Fibroblast of villous mesenchyme (primary cell): ENCODE results near the gene SPATA17. TPM values are rescaled to one million over a fixed set of nuclear protein-coding genes. Genes with fewer than 3 reads are reported as not detected.

ENCODE experiments used
- DNase-seq: peaks from one replicate; pipeline ENCODE4 v3.0.0-alpha.2; 2010; ENCODE audit warnings: low read depth
- H3K4me3 ChIP-seq: 2 replicates; pipeline ENCODE4 v1.5.1; 2011; ENCODE audit warnings: low read depth, mild to moderate bottlenecking, low read length
- CTCF ChIP-seq: IDR thresholded peaks from 2 replicates; pipeline ENCODE4 v1.5.1; 2012; ENCODE audit warnings: low read depth, mild to moderate bottlenecking, low read length; ENCODE audit not compliant: insufficient read depth
- total RNA-seq: library from RNA; depleted of rRNA; stranded (reverse); fragments of >200 nt; gene quantifications from 2 replicates; pipeline ENCODE4 v1.2.3, GENCODE V29; 2012

The SPATA17 gene
- total RNA-seq, 1 donor = 0.86 TPM

DNA sequence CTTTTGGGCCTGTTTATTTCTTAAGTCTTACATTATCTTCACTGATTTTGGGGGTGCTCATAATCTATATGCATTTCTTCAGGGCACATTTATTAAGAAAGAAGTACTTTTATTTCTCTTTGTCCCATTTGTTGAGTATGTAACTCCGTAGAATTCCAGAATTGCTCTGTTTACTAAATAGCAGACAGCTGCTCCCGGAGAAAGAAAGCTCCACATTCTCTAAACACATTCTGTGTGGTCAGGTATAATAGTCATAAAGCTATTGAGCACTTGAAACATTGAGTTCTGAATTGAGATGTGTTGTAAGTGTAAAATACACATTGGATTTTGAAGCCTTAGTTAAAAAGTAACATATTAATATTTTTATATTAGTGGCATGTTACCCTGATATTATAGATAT lies 206.5 kb downstream of the SPATA17 start:
- H3K4me3 ChIP-seq = no peak overlapping the region
- DNase-seq = no peak
- no peak for TF ChIP-seq CTCF

GRCh38 chr1:217839161-217839560 lies 208.0 kb downstream of the SPATA17 start:
- no peak for DNase-seq
- H3K4me3 ChIP-seq = no peak overlapping the region
- no peak for TF ChIP-seq CTCF

GRCh38 chr1:217846733-217847132 lies 215.6 kb downstream of the SPATA17 start:
- H3K4me3 ChIP-seq = no peak overlapping the region
- TF ChIP-seq CTCF = no peak

GRCh38 chr1:217847643-217848042 lies 216.5 kb downstream of the SPATA17 start:
- DNase-seq = no peak
- H3K4me3 ChIP-seq = no peak overlapping the region
- no peak for TF ChIP-seq CTCF

More at GRCh38 chr1:217846733-217847132, 215.6 kb downstream of the SPATA17 start:
- no peak for DNase-seq

DNA sequence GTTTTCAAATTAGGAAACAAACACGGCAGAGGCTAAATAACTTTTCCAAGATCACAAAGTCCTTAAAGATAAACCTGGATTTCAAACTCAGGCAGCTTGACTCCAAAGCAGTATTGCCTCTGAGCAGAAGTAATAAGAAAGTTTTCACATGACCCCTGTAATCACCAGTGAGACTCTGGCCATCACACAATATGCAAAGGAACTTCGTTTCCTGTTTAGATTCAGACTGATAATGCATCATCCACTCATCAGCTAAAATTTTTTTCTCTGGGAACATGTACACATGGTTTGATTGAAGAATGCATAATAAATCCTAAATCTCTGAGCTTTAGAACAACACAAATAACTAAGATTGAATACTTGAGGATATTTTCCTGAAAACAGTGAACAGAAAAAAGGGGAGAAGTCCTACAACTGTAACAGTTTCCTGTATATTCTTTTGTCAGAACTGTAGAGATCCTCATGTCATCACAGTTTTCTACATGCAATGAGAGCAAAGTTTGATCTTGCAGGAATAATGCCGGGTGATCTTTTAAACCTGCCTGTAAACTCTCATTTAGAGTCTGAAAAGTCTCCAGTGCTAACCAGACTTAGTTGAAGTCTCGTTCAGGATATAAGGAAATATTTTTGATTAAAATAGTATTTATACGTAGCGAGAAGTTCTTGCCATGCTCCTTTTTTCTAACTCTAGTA lies 225.3 kb downstream of the SPATA17 start:
- H3K4me3 ChIP-seq = no peak overlapping the region
- DNase-seq = peak; percentile 34
- no peak for TF ChIP-seq CTCF

DNA sequence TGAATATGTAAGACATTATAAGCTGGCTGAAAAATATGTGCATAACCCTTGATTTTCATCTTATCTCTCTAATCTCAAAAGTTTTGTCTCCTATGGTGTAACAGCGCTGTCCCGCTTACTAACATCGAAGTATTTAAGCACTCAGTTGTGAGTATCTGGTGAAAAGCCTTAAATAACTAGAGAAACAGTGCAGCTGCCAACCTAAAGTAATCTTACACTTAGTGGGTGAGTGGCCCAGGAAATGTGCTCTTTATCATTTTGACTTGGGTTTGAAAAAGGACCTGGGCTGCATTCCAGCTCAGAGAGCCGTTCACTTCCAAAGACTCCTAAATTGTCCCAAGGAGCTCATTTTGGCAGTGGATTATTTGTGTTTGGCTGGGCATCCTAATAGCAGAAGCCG lies 225.9 kb downstream of the SPATA17 start:
- no peak for TF ChIP-seq CTCF
- DNase-seq = peak; percentile 10
- H3K4me3 ChIP-seq = no peak overlapping the region

DNA sequence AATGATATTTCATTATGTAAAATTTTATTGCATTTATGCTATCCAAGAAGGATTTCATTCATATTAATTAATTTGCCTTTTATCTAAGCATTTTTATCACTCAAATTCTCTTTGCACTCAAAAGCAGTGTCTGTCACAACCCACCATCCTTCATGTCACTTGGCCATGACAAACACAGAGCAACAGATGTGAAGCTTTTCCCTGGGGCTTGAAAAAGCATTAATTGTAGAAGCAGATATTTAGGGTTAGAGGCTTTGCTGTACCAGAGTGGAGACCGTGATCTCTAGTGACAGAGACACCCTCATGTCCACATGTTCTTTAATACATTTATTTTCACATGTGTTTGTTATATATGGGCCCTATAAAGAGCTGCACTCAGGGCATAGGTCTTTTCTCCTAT lies 230.5 kb downstream of the SPATA17 start:
- DNase-seq = no peak
- no peak overlapping the region for H3K4me3 ChIP-seq
- no peak for TF ChIP-seq CTCF
